Measurements from ENCODE around the gene CD1D.
"Not testable (repeated sequence)": the region's sequence is repeated elsewhere in the genome, so short reads cannot be mapped to it uniquely, and the experiment has no call there.

The CD1D gene

GRCh38 chr1:158204458-158204827 is 23.7 kb downstream of the CD1D start:
- no peak overlapping the region for H2AFZ ChIP-seq (ENCODE audit: low read depth, low read length, severe bottlenecking)
- no peaks in the 10 kb centered on the region for H4K20me1 ChIP-seq (ENCODE audit: low read depth, low read length)
- no peaks in the 10 kb centered on the region for H3K9me2 ChIP-seq (replicated peaks; ENCODE audit: insufficient read depth, low read length)
- no peak overlapping the region for H3K4me2 ChIP-seq (ENCODE audit: low read depth, low read length, poor library complexity, severe bottlenecking)
- H3K4me3 ChIP-seq (ENCODE audit: insufficient read depth, low read length, poor library complexity, severe bottlenecking): no peak overlapping the region
- no peaks in the 10 kb centered on the region for H3K9me3 ChIP-seq (ENCODE audit: insufficient read depth, low read length)
- H3F3A ChIP-seq (ENCODE audit: insufficient read depth): no peaks in the 10 kb centered on the region
- TF ChIP-seq, protein P1, sequence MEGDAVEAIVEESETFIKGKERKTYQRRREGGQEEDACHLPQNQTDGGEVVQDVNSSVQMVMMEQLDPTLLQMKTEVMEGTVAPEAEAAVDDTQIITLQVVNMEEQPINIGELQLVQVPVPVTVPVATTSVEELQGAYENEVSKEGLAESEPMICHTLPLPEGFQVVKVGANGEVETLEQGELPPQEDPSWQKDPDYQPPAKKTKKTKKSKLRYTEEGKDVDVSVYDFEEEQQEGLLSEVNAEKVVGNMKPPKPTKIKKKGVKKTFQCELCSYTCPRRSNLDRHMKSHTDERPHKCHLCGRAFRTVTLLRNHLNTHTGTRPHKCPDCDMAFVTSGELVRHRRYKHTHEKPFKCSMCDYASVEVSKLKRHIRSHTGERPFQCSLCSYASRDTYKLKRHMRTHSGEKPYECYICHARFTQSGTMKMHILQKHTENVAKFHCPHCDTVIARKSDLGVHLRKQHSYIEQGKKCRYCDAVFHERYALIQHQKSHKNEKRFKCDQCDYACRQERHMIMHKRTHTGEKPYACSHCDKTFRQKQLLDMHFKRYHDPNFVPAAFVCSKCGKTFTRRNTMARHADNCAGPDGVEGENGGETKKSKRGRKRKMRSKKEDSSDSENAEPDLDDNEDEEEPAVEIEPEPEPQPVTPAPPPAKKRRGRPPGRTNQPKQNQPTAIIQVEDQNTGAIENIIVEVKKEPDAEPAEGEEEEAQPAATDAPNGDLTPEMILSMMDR (IDR thresholded peaks at IDR 0.05; ENCODE audit: insufficient read depth, low read length, poor library complexity, severe bottlenecking): no peak
- TF ChIP-seq EZH2phosphoT487 (conservative IDR thresholded peaks at IDR 0.05; ENCODE audit: low read length): no peak
- no peaks in the 10 kb centered on the region for H3K36me3 ChIP-seq (ENCODE audit: low read length)
- no peak overlapping the region for H3K9ac ChIP-seq (ENCODE audit: low read length)
- no peak overlapping the region for H3K27ac ChIP-seq (ENCODE audit: low read depth, low read length)
- no peaks in the 10 kb centered on the region for H3K79me2 ChIP-seq (ENCODE audit: insufficient read depth, low read length)
- no peaks in the 10 kb centered on the region for H3K27me3 ChIP-seq (ENCODE audit: low read length)

- Histone ChIP-seq H3K36me3 (ENCODE audit: low read length) (no peaks in the 10 kb centered on the region), H3F3A (ENCODE audit: insufficient read depth) (no peaks in the 10 kb centered on the region), H2AFZ (ENCODE audit: low read depth, low read length, severe bottlenecking) (no peak overlapping the region), H3K27ac (ENCODE audit: low read depth, low read length) (no peak overlapping the region), H3K27me3 (ENCODE audit: low read length) (no peaks in the 10 kb centered on the region), H4K20me1 (ENCODE audit: low read depth, low read length) (no peaks in the 10 kb centered on the region), H3K79me2 (ENCODE audit: insufficient read depth, low read length) (no peaks in the 10 kb centered on the region), H3K4me2 (ENCODE audit: low read depth, low read length, poor library complexity, severe bottlenecking) (no peak overlapping the region), H3K9ac (ENCODE audit: low read length) (no peak overlapping the region), H3K9me3 (ENCODE audit: insufficient read depth, low read length) (no peaks in the 10 kb centered on the region), H3K4me3 (ENCODE audit: insufficient read depth, low read length, poor library complexity, severe bottlenecking) (no peak overlapping the region), H3K9me2 (replicated peaks; ENCODE audit: insufficient read depth, low read length) (no peaks in the 10 kb centered on the region)
- no peak for TF ChIP-seq EZH2phosphoT487 (conservative IDR thresholded peaks at IDR 0.05; ENCODE audit: low read length)
- TF ChIP-seq, protein P1 (IDR thresholded peaks at IDR 0.05; ENCODE audit: insufficient read depth, low read length, poor library complexity, severe bottlenecking): no peak
Observed at GRCh38 chr1:158208586-158209116, 28.0 kb downstream of the CD1D start.

DNA sequence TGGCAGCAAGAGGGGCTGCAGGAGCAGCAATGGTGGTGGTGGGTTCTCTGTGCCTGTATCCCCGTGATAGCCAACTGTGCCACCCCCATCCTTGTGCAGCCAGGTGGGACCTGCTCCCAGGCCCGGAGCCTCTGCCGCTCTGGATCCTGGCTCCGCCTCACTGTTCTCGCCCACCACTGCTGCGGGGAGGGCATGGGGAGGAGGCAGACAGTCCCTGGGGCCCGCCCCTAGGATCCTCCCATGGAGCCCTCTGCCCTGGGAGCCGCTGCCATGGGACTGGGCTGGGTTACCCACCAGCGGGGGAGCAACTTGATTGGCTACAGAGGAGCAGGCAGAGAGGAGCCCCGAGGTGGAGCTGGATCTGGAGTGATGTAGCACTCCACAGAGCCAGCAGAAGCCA is 31.6 kb downstream of the CD1D start:
- Histone ChIP-seq H3K36me3 (ENCODE audit: low read length) (no peaks in the 10 kb centered on the region), H4K20me1 (ENCODE audit: low read depth, low read length) (no peaks in the 10 kb centered on the region), H3K9me2 (replicated peaks; ENCODE audit: insufficient read depth, low read length) (no peaks in the 10 kb centered on the region), H2AFZ (ENCODE audit: low read depth, low read length, severe bottlenecking) (no peak overlapping the region), H3K4me2 (ENCODE audit: low read depth, low read length, poor library complexity, severe bottlenecking) (no peak overlapping the region), H3K4me3 (ENCODE audit: insufficient read depth, low read length, poor library complexity, severe bottlenecking) (no peak overlapping the region), H3K9ac (ENCODE audit: low read length) (no peak overlapping the region), H3K27ac (ENCODE audit: low read depth, low read length) (no peak overlapping the region), H3F3A (ENCODE audit: insufficient read depth) (no peaks in the 10 kb centered on the region), H3K9me3 (ENCODE audit: insufficient read depth, low read length) (no peaks in the 10 kb centered on the region), H3K79me2 (ENCODE audit: insufficient read depth, low read length) (no peaks in the 10 kb centered on the region), H3K27me3 (ENCODE audit: low read length) (no peaks in the 10 kb centered on the region)
- TF ChIP-seq, protein P1 (IDR thresholded peaks at IDR 0.05; ENCODE audit: insufficient read depth, low read length, poor library complexity, severe bottlenecking): no peak
- no peak for TF ChIP-seq EZH2phosphoT487 (conservative IDR thresholded peaks at IDR 0.05; ENCODE audit: low read length)

GRCh38 chr1:158223445-158223844 is 42.8 kb downstream of the CD1D start:
- H3K4me3 ChIP-seq (ENCODE audit: insufficient read depth, low read length, poor library complexity, severe bottlenecking); H3K79me2 ChIP-seq (ENCODE audit: insufficient read depth, low read length); H2AFZ ChIP-seq (ENCODE audit: low read depth, low read length, severe bottlenecking); H3K9me2 ChIP-seq (replicated peaks; ENCODE audit: insufficient read depth, low read length); H3K27me3 ChIP-seq (ENCODE audit: low read length); H3K9ac ChIP-seq (ENCODE audit: low read length); H4K20me1 ChIP-seq (ENCODE audit: low read depth, low read length); H3K36me3 ChIP-seq (ENCODE audit: low read length); H3K9me3 ChIP-seq (ENCODE audit: insufficient read depth, low read length); H3K27ac ChIP-seq (ENCODE audit: low read depth, low read length); H3K4me2 ChIP-seq (ENCODE audit: low read depth, low read length, poor library complexity, severe bottlenecking); H3F3A ChIP-seq (ENCODE audit: insufficient read depth): not testable (repeated sequence)

Measured in SU-DHL-6 (cell line).